HepG2 (cell line): ENCODE measurements around the gene BMP6. TPM values are rescaled to one million over a fixed set of nuclear protein-coding genes. Genes with fewer than 3 reads are reported as not detected.

Source experiments
- AGO1 ChIP-seq: fragments of 200-400 bp; formaldehyde crosslinking; IDR thresholded peaks from 2 replicates; pipeline ENCODE4 v1.6.1; 2017; ENCODE audit warnings: mild to moderate bottlenecking, low read depth, low read length, moderate library complexity; ENCODE audit not compliant: poor library complexity, severe bottlenecking
- ASH2L ChIP-seq: fragments of 300-600, 200-600 bp; sonication (generic); IDR thresholded peaks from 2 replicates; pipeline ENCODE4 v1.7.0; 2017; ENCODE audit warnings: low read depth, mild to moderate bottlenecking, moderate library complexity, mixed read lengths, low read length; ENCODE audit not compliant: insufficient read length
- ATF7-NPFF ChIP-seq: sonication (generic); formaldehyde crosslinking; IDR thresholded peaks from 2 replicates; pipeline ENCODE4 v1.8.1; 2023; ENCODE audit warnings: mild to moderate bottlenecking, low read depth, missing genetic modification reagents, moderate library complexity
- FOSL2 ChIP-seq: sonication (generic); formaldehyde crosslinking; IDR thresholded peaks from 2 replicates; pipeline ENCODE4 v1.4.0; 2020; ENCODE audit warnings: missing genetic modification reagents
- GABPB1 ChIP-seq: IDR thresholded peaks from 2 replicates; pipeline ENCODE4 v1.6.1; 2016; ENCODE audit warnings: mild to moderate bottlenecking, missing genetic modification reagents, moderate library complexity, missing compliant biosample characterization
- HNRNPK ChIP-seq: fragments of 200-400 bp; formaldehyde crosslinking; IDR thresholded peaks from 2 replicates; pipeline ENCODE4 v1.6.1; 2018; ENCODE audit warnings: low read length, low read depth, moderate library complexity, mild to moderate bottlenecking; ENCODE audit not compliant: poor library complexity, severe bottlenecking
- KLF12 ChIP-seq: sonication (generic); formaldehyde crosslinking; IDR thresholded peaks from 2 replicates; pipeline ENCODE4 v1.4.0; 2020; ENCODE audit warnings: missing genetic modification reagents, borderline replicate concordance
- MAFG ChIP-seq: sonication (generic); formaldehyde crosslinking; IDR thresholded peaks from 2 replicates; pipeline ENCODE4 v1.5.1; 2020; ENCODE audit warnings: mild to moderate bottlenecking, missing genetic modification reagents
- MLX ChIP-seq: IDR thresholded peaks from 2 replicates; pipeline ENCODE4 v1.6.1; 2016
- MTF2 ChIP-seq: sonication (generic); formaldehyde crosslinking; IDR thresholded peaks from 2 replicates; pipeline ENCODE4 v1.5.0; 2020; ENCODE audit warnings: missing genetic modification reagents, borderline replicate concordance
- PRPF4 ChIP-seq: fragments of 200-400 bp; formaldehyde crosslinking; IDR thresholded peaks from 2 replicates; pipeline ENCODE4 v1.6.1; 2016; ENCODE audit warnings: low read length, low read depth; ENCODE audit not compliant: poor library complexity, severe bottlenecking
- SMAD3 ChIP-seq: sonication (generic); formaldehyde crosslinking; IDR thresholded peaks from 2 replicates; pipeline ENCODE4 v1.4.0; 2020; ENCODE audit warnings: missing genetic modification reagents
- SRSF4 ChIP-seq: fragments of 200-400 bp; formaldehyde crosslinking; IDR thresholded peaks from one replicate; pipeline ENCODE4 v1.6.1; 2018; ENCODE audit warnings: mild to moderate bottlenecking, low read depth, low read length, moderate library complexity; ENCODE audit not compliant: poor library complexity, severe bottlenecking
- SUZ12 ChIP-seq: fragments of 150-350 bp; IDR thresholded peaks from 2 replicates; pipeline ENCODE4 v1.6.1; 2014; ENCODE audit warnings: low read depth, low read length
- SYNCRIP ChIP-seq: fragments of 200-400 bp; formaldehyde crosslinking; IDR thresholded peaks from 2 replicates; pipeline ENCODE4 v1.6.1; 2018; ENCODE audit warnings: mild to moderate bottlenecking, low read depth, low read length; ENCODE audit not compliant: insufficient read depth
- THAP7 ChIP-seq: sonication (generic); formaldehyde crosslinking; IDR thresholded peaks from 2 replicates; pipeline ENCODE4 v1.8.1; 2023; ENCODE audit warnings: mild to moderate bottlenecking, missing genetic modification reagents
- YY1 ChIP-seq: IDR thresholded peaks from 2 replicates; pipeline ENCODE4 v1.6.1; 2011; ENCODE audit warnings: low read length, low read depth, moderate library complexity, mild to moderate bottlenecking; ENCODE audit not compliant: insufficient read depth, insufficient replicate concordance
- ZBTB26 ChIP-seq: IDR thresholded peaks from 2 replicates; pipeline ENCODE4 v1.6.1; 2016; ENCODE audit warnings: missing compliant biosample characterization, missing genetic modification reagents, borderline replicate concordance
- ZNF282 ChIP-seq: fragments of 450-650 bp; IDR thresholded peaks from 2 replicates; pipeline ENCODE4 v1.6.1; 2018; ENCODE audit not compliant: partially characterized antibody
- ZNF510 ChIP-seq: sonication (generic); formaldehyde crosslinking; IDR thresholded peaks from 2 replicates; pipeline ENCODE4 v1.4.0; 2020; ENCODE audit warnings: low read depth, mild to moderate bottlenecking, missing genetic modification reagents
- polyA plus RNA-seq, 8 experiments: library from polyadenylated mRNA; depleted of rRNA in 3 of 8; stranded (reverse) in 7 of 8; unstranded in 1 of 8; fragments of >200 nt; fragmentation: Illumina TruSeq in 4 of 8; extraction: Trizol in 4 of 8; gene quantifications; 2 replicates each; pipeline versions ENCODE4 v1.2.1 to v1.2.3, GENCODE V29; 2011 to 2016; ENCODE audit warnings: low read depth in 4 of 8, missing spikeins in 1 of 8, mixed read lengths in 1 of 8; ENCODE audit not compliant: insufficient read depth in 1 of 8
- total RNA-seq, 5 experiments: library from RNA; depleted of rRNA; stranded (reverse); fragments of >200 nt; fragmentation: Illumina TruSeq; extraction: Trizol; gene quantifications; 2 replicates each; pipeline ENCODE4 v1.2.3, GENCODE V29; 2016; ENCODE audit warnings: low read depth in 1 of 5
- TF ChIP-seq, protein P1 (sequence below): fragments of 450-650 bp; IDR thresholded peaks from 2 replicates; pipeline ENCODE4 v1.6.1; 2017
- TF ChIP-seq, protein P2 (sequence below): sonication (generic); formaldehyde crosslinking; IDR thresholded peaks from 2 replicates; pipeline ENCODE4 v1.5.1; 2020; ENCODE audit warnings: missing genetic modification reagents, mild to moderate bottlenecking, borderline replicate concordance
- TF ChIP-seq, protein P3 (sequence below): sonication (generic); formaldehyde crosslinking; IDR thresholded peaks from 2 replicates; pipeline ENCODE4 v1.4.0; 2020; ENCODE audit warnings: mild to moderate bottlenecking, missing genetic modification reagents

BMP6 gene
- total and polyA plus RNA-seq, 2 of the 13 experiments (the other 11 are each of a cell fraction or from before 2014, with no cell fraction given) = 0.09 to 0.18 TPM

- no peak for TF ChIP-seq MAFG (CRISPR knock-in tag)
- peak; percentile 67 for TF ChIP-seq YY1
- peak; percentile 77; the same call in 1 of the 2 replicates for TF ChIP-seq THAP7 (CRISPR knock-in tag)
- peak; percentile 78 for TF ChIP-seq GABPB1 (CRISPR knock-in tag)
- TF ChIP-seq ATF7-NPFF (CRISPR knock-in tag) = no peak
- no peak for TF ChIP-seq SMAD3 (CRISPR knock-in tag)
- TF ChIP-seq, protein P1, sequence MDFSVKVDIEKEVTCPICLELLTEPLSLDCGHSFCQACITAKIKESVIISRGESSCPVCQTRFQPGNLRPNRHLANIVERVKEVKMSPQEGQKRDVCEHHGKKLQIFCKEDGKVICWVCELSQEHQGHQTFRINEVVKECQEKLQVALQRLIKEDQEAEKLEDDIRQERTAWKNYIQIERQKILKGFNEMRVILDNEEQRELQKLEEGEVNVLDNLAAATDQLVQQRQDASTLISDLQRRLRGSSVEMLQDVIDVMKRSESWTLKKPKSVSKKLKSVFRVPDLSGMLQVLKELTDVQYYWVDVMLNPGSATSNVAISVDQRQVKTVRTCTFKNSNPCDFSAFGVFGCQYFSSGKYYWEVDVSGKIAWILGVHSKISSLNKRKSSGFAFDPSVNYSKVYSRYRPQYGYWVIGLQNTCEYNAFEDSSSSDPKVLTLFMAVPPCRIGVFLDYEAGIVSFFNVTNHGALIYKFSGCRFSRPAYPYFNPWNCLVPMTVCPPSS = no peak
- TF ChIP-seq AGO1 = no peak
- TF ChIP-seq, protein P2, sequence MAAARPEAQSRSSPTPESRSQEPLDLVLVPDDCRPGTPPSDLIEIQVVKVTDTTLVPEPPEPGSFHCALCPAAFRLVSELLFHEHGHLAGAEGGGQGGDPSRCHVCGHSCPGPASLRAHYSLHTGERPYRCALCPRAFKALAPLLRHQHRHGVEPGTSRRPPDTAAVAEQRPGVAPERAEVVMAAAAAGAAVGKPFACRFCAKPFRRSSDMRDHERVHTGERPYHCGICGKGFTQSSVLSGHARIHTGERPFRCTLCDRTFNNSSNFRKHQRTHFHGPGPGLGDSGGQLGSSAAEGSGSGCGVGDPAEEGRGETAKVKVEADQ (CRISPR knock-in tag) = no peak; the same call in 1 of the 2 replicates
- TF ChIP-seq, protein P3, sequence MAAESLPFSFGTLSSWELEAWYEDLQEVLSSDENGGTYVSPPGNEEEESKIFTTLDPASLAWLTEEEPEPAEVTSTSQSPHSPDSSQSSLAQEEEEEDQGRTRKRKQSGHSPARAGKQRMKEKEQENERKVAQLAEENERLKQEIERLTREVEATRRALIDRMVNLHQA (CRISPR knock-in tag) = no peak
- no peak for TF ChIP-seq FOSL2 (CRISPR knock-in tag)
- TF ChIP-seq ZBTB26 = peak; percentile 80; the same call in 1 of the 2 replicates
- no peak for TF ChIP-seq PRPF4
- TF ChIP-seq MTF2 (CRISPR knock-in tag) = peak; percentile 41; the same call in 1 of the 2 replicates
- no peak for TF ChIP-seq ZNF282
- TF ChIP-seq SRSF4 = no peak
- TF ChIP-seq SYNCRIP = no peak
- TF ChIP-seq KLF12 (CRISPR knock-in tag) = no peak
- no peak for TF ChIP-seq HNRNPK
- TF ChIP-seq ASH2L = no peak
- no peak for TF ChIP-seq MLX (CRISPR knock-in tag)
- no peak for TF ChIP-seq ZNF510 (CRISPR knock-in tag)
- no peak for TF ChIP-seq SUZ12
These were observed 184.9 kb downstream of the BMP6 start, which contains the start of gene TXNDC5 (continued) for GRCh38 chr6:7910654-7911344.
